SK-N-SH (cell line): ENCODE data around the gene NIPSNAP3A. TPM values are rescaled to one million over a fixed set of nuclear protein-coding genes. Genes with fewer than 3 reads are reported as not detected.

Experiments
- CTCF ChIA-PET: fragments of 300-600, 350-600 bp; formaldehyde crosslinking; extraction: SDS; loops from one replicate; lab custom pipeline; 2021; lab: Yijun Ruan, JAX
- POLR2A ChIA-PET: fragments of 350-600 bp; sonication (Branson Sonifier 250); formaldehyde crosslinking; extraction: SDS; loops from one replicate; lab custom pipeline; 2020; ENCODE audit warnings: antibody characterized with exemption, inconsistent platforms; lab: Yijun Ruan, JAX
- DNase-seq: peaks from one replicate; pipeline ENCODE4 v3.0.0; 2012
- H2AFZ ChIP-seq: fragments of 200-600 bp; sonication (generic); 2 replicates; pipeline ENCODE4 v1.8.1; 2016; ENCODE audit warnings: antibody characterized with exemption, mild to moderate bottlenecking, low read depth
- H3F3A ChIP-seq: fragments of 200-600 bp; sonication (generic); replicated peaks from 2 replicates; pipeline ENCODE3; 2016; ENCODE audit warnings: antibody characterized with exemption, mild to moderate bottlenecking; ENCODE audit not compliant: insufficient read depth
- H3K27ac ChIP-seq, 2 experiments: fragments of 200-500 bp in 1 of 2; fragments of 200-600 bp in 1 of 2; sonication (Bioruptor generic) in 1 of 2; sonication (generic), shearing (Covaris generic) in 1 of 2; 2 replicates each; pipeline versions ENCODE4 v1.5.1 to v1.6.1; 2014 to 2016; ENCODE audit warnings: low read depth in 2 of 2, inconsistent platforms in 1 of 2, low read length in 1 of 2, mild to moderate bottlenecking in 1 of 2, mixed read lengths in 1 of 2
- H3K27me3 ChIP-seq: fragments of 200-600 bp; sonication (generic), shearing (Covaris generic); 2 replicates; pipeline ENCODE4 v1.6.1; 2016; ENCODE audit warnings: mixed run types; ENCODE audit not compliant: insufficient read depth
- H3K36me3 ChIP-seq, 2 experiments: fragments of 200-500 bp in 1 of 2; fragments of 200-600 bp in 1 of 2; sonication (Bioruptor generic) in 1 of 2; sonication (generic) in 1 of 2; replicated peaks in 1 of 2; 2 replicates each; pipeline versions ENCODE3 to v1.5.1; 2014 to 2016; ENCODE audit warnings: low read length in 1 of 2, mild to moderate bottlenecking in 1 of 2; ENCODE audit not compliant: insufficient read depth in 2 of 2, control insufficient read depth in 1 of 2
- H3K4me1 ChIP-seq, 2 experiments: fragments of 200-500 bp in 1 of 2; fragments of 200-600 bp in 1 of 2; sonication (Bioruptor generic) in 1 of 2; sonication (generic), shearing (Covaris generic) in 1 of 2; 2 replicates each; pipeline versions ENCODE4 v1.5.1 to v1.6.1; 2014 to 2016; ENCODE audit warnings: low read depth in 1 of 2, low read length in 1 of 2, mixed run types in 1 of 2; ENCODE audit not compliant: insufficient read depth in 2 of 2, control insufficient read depth in 1 of 2
- H3K4me2 ChIP-seq: fragments of 200-600 bp; sonication (generic), shearing (Covaris generic); 2 replicates; pipeline ENCODE4 v1.6.1; 2017; ENCODE audit warnings: mixed run types
- H3K4me3 ChIP-seq, 2 experiments: fragments of 200-500 bp in 1 of 2; fragments of 200-600 bp in 1 of 2; sonication (Bioruptor generic) in 1 of 2; sonication (generic), shearing (Covaris generic) in 1 of 2; 2 replicates each; pipeline versions ENCODE4 v1.5.1 to v1.8.1; 2014 to 2016; ENCODE audit warnings: low read depth in 2 of 2, inconsistent platforms in 1 of 2, low read length in 1 of 2, mild to moderate bottlenecking in 1 of 2, mixed read lengths in 1 of 2, moderate library complexity in 1 of 2
- H3K79me2 ChIP-seq: fragments of 200-600 bp; sonication (generic); 2 replicates; pipeline ENCODE4 v1.8.1; 2017; ENCODE audit warnings: mild to moderate bottlenecking; ENCODE audit not compliant: insufficient read depth
- H3K9ac ChIP-seq: fragments of 200-600 bp; sonication (generic); 2 replicates; pipeline ENCODE4 v1.6.1; 2017; ENCODE audit warnings: mixed run types
- H3K9me2 ChIP-seq: fragments of 200-600 bp; sonication (generic); 2 replicates; pipeline ENCODE4 v1.6.1; 2017; ENCODE audit warnings: mixed run types
- H3K9me3 ChIP-seq: fragments of 200-600 bp; sonication (generic); 2 replicates; pipeline ENCODE4 v1.6.1; 2017; ENCODE audit warnings: mixed run types, mild to moderate bottlenecking, moderate library complexity
- H4K20me1 ChIP-seq: fragments of 200-600 bp; sonication (generic); 2 replicates; pipeline ENCODE4 v1.6.1; 2017; ENCODE audit warnings: mild to moderate bottlenecking, mixed run types; ENCODE audit not compliant: insufficient read depth
- EP300 ChIP-seq, 2 experiments: IDR thresholded peaks; 2 replicates each; pipeline versions ENCODE4 v1.4.0 to v1.6.1; 2012; ENCODE audit warnings: borderline replicate concordance in 1 of 2, low read depth in 1 of 2, low read length in 1 of 2
- FOXJ3 ChIP-seq: sonication (generic); formaldehyde crosslinking; IDR thresholded peaks from 2 replicates; pipeline ENCODE4 v1.5.1; 2020; ENCODE audit warnings: mild to moderate bottlenecking, missing genetic modification reagents
- GATA2 ChIP-seq: sonication (generic); formaldehyde crosslinking; IDR thresholded peaks from 2 replicates; pipeline ENCODE4 v1.5.0; 2020; ENCODE audit warnings: mild to moderate bottlenecking, missing genetic modification reagents
- JUND ChIP-seq: IDR thresholded peaks from 2 replicates; pipeline ENCODE4 v1.4.0; 2012
- MXI1 ChIP-seq: IDR thresholded peaks from 2 replicates; pipeline ENCODE4 v1.6.1; 2012; ENCODE audit warnings: mild to moderate bottlenecking, low read depth, low read length, improper control_type of control experiment
- POLR2AphosphoS5 ChIP-seq: IDR thresholded peaks from 2 replicates; pipeline ENCODE4 v1.6.1; 2012; ENCODE audit warnings: low read depth, low read length
- SIN3A ChIP-seq: IDR thresholded peaks from 2 replicates; pipeline ENCODE4 v1.6.1; 2012; ENCODE audit warnings: low read depth, mild to moderate bottlenecking, low read length, moderate library complexity, borderline replicate concordance
- TCF12 ChIP-seq: IDR thresholded peaks from 2 replicates; pipeline ENCODE4 v1.4.0; 2012
- TEAD4 ChIP-seq: IDR thresholded peaks from 2 replicates; pipeline ENCODE4 v1.4.0; 2012; ENCODE audit warnings: mild to moderate bottlenecking, borderline replicate concordance; ENCODE audit not compliant: insufficient read depth
- YY1 ChIP-seq: IDR thresholded peaks from 2 replicates; pipeline ENCODE4 v1.4.0; 2012; ENCODE audit warnings: low read depth, mild to moderate bottlenecking
- WGBS: methylation state at CpG from one replicate; pipeline ENCODE4 v1.1.6; 2017; ENCODE audit warnings: low lambda C conversion rate; 5-methylcytosine and 5-hydroxymethylcytosine counted together
- polyA plus RNA-seq, 3 experiments: library from polyadenylated mRNA; depleted of rRNA; stranded (reverse); fragments of >200 nt; gene quantifications; 2 replicates each; pipeline ENCODE4 v1.2.3, GENCODE V29; 2012
- TF ChIP-seq, protein P1 (sequence below): IDR thresholded peaks from 2 replicates; pipeline ENCODE4 v1.6.1; 2012; ENCODE audit warnings: mild to moderate bottlenecking, low read depth, low read length, moderate library complexity

NIPSNAP3A gene
- polyA plus RNA-seq, 1 of the 3 experiments (the other 2 are of a cell fraction): 29.2 TPM

DNA sequence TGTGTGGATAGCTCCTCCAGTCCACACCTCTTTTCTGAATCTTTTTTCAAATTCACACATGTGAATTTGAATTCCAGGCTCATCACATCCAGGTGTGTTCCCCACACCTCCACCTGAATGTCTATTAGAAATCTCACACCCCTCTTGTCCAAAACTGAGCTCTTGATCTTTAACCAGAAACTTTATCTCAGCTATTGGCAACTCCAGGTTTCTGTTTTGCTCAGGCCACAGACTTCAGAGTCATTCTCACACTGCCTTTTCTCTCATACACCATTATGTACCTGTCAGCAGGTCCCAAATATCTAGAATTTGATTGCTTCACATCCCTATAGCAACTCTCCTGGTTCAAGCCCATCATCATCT is 28.1 kb downstream of the NIPSNAP3A start:
- Histone ChIP-seq H3K27me3 (no peaks in the 10 kb centered on the region), H3K79me2 (no peaks in the 10 kb centered on the region), H3F3A (no peaks in the 10 kb centered on the region), H3K4me3 (no peak overlapping the region), H2AFZ (no peak overlapping the region), H3K9me3 (no peaks in the 10 kb centered on the region), H3K4me1 (no peaks in the 10 kb centered on the region), H4K20me1 (no peaks in the 10 kb centered on the region), H3K4me2 (no peak overlapping the region), H3K27ac (no peak overlapping the region), H3K36me3 (no peaks in the 10 kb centered on the region), H3K9ac (no peak overlapping the region), H3K9me2 (no peaks in the 10 kb centered on the region)
- DNase-seq: no peak
- ChIA-PET POLR2A (no interaction called here), CTCF (interaction anchor here (1.7 kb wide), 1 partner anchor 640 kb away, joined by 3 read pairs; no protein-coding TSS in a partner anchor)
- TF ChIP-seq TCF12 (no peak), TEAD4 (no peak), MXI1 (no peak), GATA2 (CRISPR knock-in tag) (no peak), EP300 (IDR thresholded peaks at IDR 0.05; ENCODE audit: borderline replicate concordance in 1 of 2, low read depth in 1 of 2, low read length in 1 of 2) (no peak)

DNA sequence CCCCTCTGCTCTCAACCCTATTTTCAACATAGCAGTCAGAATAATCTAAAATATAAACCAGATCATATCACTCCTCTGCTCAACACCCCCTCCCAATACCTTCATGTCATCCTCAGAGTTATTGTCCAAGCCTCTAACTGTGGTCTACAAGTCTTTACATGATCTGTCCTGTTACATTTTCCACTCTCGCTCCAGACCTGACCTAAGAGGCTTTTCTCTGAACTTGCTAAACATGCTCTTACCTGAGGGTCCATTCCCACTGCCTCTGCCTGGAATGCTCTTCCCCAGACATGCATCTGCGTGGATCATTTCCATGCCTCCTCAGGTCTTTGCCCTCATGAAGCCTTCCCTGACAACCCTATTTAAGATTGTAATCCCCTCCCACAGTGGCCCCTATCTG is 28.5 kb downstream of the NIPSNAP3A start:
- no peaks in the 10 kb centered on the region for H3K79me2 ChIP-seq
- no peaks in the 10 kb centered on the region for H4K20me1 ChIP-seq
- no peak overlapping the region for H3K9ac ChIP-seq
- no peaks in the 10 kb centered on the region for H3K9me2 ChIP-seq
- no peak overlapping the region for H3K4me2 ChIP-seq
- no peak for TF ChIP-seq POLR2AphosphoS5
- TF ChIP-seq, protein P1, sequence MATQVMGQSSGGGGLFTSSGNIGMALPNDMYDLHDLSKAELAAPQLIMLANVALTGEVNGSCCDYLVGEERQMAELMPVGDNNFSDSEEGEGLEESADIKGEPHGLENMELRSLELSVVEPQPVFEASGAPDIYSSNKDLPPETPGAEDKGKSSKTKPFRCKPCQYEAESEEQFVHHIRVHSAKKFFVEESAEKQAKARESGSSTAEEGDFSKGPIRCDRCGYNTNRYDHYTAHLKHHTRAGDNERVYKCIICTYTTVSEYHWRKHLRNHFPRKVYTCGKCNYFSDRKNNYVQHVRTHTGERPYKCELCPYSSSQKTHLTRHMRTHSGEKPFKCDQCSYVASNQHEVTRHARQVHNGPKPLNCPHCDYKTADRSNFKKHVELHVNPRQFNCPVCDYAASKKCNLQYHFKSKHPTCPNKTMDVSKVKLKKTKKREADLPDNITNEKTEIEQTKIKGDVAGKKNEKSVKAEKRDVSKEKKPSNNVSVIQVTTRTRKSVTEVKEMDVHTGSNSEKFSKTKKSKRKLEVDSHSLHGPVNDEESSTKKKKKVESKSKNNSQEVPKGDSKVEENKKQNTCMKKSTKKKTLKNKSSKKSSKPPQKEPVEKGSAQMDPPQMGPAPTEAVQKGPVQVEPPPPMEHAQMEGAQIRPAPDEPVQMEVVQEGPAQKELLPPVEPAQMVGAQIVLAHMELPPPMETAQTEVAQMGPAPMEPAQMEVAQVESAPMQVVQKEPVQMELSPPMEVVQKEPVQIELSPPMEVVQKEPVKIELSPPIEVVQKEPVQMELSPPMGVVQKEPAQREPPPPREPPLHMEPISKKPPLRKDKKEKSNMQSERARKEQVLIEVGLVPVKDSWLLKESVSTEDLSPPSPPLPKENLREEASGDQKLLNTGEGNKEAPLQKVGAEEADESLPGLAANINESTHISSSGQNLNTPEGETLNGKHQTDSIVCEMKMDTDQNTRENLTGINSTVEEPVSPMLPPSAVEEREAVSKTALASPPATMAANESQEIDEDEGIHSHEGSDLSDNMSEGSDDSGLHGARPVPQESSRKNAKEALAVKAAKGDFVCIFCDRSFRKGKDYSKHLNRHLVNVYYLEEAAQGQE: no peak
- TF ChIP-seq TEAD4: no peak
- TF ChIP-seq YY1: no peak
- no peak for TF ChIP-seq SIN3A
- no peak overlapping the region for H2AFZ ChIP-seq
- H3K36me3 ChIP-seq: no peaks in the 10 kb centered on the region
- no peaks in the 10 kb centered on the region for H3K27me3 ChIP-seq
- no peak overlapping the region for H3K27ac ChIP-seq
- ChIA-PET POLR2A (no interaction called here), CTCF (interaction anchor here (1.7 kb wide), 1 partner anchor 639 kb away, joined by 3 read pairs; no protein-coding TSS in a partner anchor)
- no peaks in the 10 kb centered on the region for H3K4me1 ChIP-seq
- WGBS: 91% methylated on average over 2 of the region's 2 CpGs
- H3K4me3 ChIP-seq: no peak overlapping the region
- DNase-seq: no peak
- no peaks in the 10 kb centered on the region for H3F3A ChIP-seq
- no peaks in the 10 kb centered on the region for H3K9me3 ChIP-seq

- Histone ChIP-seq H2AFZ (no peak overlapping the region), H3F3A (no peaks in the 10 kb centered on the region), H3K27ac (no peak overlapping the region), H3K9me2 (no peaks in the 10 kb centered on the region), H3K79me2 (no peaks in the 10 kb centered on the region), H3K27me3 (no peaks in the 10 kb centered on the region), H3K9ac (no peak overlapping the region), H3K4me3 (no peak overlapping the region), H4K20me1 (no peaks in the 10 kb centered on the region), H3K36me3 (no peaks in the 10 kb centered on the region), H3K4me2 (no peak overlapping the region), H3K9me3 (no peaks in the 10 kb centered on the region), H3K4me1 (no peaks in the 10 kb centered on the region)
- WGBS: 91% methylated on average over 1 of the region's 1 CpG
- TF ChIP-seq FOXJ3 (CRISPR knock-in tag) (no peak), GATA2 (CRISPR knock-in tag) (no peak), JUND (no peak)
- ChIA-PET POLR2A (no interaction called here), CTCF (no interaction called here)
- no peak for DNase-seq
Measured at GRCh38 chr9:104776797-104777196, 29.3 kb downstream of the NIPSNAP3A start.
